LNCaP clone FGC (cell line): ENCODE data around the gene PDE9A.

Source experiments
- DNase-seq: peaks from one replicate; pipeline ENCODE4 v3.0.0-alpha.2; 2011; ENCODE audit warnings: low read depth
- H3K4me3 ChIP-seq: 2 replicates; pipeline ENCODE4 v1.5.1; 2011; ENCODE audit warnings: mild to moderate bottlenecking, low read depth, low read length, control low read depth
- CTCF ChIP-seq: IDR thresholded peaks from 2 replicates; pipeline ENCODE4 v1.5.1; 2012; ENCODE audit warnings: mild to moderate bottlenecking; ENCODE audit not compliant: control insufficient read depth, insufficient read depth; ENCODE audit errors: extremely low read depth

The PDE9A gene

DNA sequence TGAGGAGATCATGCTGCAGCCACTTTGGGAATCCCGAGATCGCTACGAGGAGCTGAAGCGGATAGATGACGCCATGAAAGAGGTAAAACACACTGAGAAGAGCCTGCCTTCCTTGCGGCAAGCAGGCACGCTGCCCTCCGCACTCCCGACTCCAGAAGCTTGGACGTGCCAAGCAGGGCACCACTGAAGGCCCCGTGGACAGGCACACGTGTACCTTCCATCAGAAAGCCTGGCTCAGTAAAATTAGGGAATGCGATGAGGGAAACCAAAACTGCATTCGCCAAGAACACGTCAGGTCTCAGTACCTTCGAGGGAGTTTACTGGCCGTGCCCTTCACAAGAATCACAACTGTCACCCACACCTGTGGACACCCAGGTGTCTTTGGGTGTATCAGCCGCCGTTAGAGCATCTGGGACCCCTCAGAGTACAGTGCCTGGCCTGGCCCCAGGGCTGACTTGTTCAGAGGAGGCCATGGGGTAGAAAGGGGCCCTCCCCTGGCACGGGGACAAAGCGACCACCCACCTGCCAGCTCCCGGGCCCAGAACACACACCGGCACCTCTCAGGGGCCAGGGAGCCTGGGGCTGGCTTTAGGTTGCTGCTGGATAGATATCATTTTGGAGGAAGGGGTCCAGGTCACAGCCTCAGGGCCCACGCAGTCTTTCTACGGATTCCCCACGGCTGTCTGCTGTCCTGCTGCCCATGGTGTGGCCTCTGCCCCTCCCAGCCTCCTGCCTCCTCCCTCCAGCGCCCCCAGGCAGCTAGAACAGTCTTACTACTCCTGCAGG lies 117.5 kb downstream of the PDE9A start:
- H3K4me3 ChIP-seq, result no peak overlapping the region
- no peak for DNase-seq
- TF ChIP-seq CTCF, result no peak

- no peak overlapping the region for H3K4me3 ChIP-seq
- TF ChIP-seq CTCF, result no peak
- DNase-seq, result no peak
Observed at GRCh38 chr21:42771503-42771805, 118.0 kb downstream of the PDE9A start.

DNA sequence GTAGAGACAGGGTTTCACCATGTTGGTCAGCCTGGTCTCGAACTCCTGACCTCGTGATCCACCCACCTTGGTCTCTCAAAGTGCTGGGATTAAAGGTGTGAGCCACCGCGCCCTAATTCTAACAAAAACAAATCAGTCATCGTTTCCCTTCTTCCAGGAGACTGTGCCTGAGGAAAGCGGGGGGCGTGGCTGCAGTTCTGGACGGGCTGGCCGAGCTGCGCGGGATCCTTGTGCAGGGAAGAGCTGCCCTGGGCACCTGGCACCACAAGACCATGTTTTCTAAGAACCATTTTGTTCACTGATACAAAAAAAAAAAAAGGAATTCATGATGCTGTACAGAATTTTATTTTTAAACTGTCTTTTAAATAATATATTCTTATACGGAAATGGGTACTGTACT lies 121.7 kb downstream of the PDE9A start:
- DNase-seq, result no peak
- no peak for TF ChIP-seq CTCF

DNA sequence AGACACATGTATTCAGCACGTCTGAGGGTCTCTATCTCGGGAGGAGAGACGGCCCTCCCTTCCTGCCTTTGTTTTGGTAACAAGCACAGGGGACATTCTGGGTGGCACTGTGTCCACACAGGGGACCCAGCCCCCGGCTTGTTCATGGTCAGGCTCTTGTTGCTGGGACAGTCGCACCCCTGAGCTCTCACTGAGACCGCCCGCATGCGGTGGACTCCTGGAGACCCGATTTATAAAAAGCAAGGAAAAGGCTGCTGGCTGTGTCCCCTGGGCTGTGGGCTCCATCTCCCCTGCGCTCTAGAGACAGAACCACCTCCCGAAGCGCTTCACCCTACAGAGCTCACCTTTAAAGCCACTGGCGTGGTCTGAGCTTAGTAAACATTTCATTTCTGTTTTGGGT lies 122.5 kb downstream of the PDE9A start:
- DNase-seq, result no peak
- TF ChIP-seq CTCF, result no peak
- H3K4me3 ChIP-seq, result no peak overlapping the region

More for the DNA sequence above, 121.7 kb downstream of the PDE9A start:
- H3K4me3 ChIP-seq, result no peak overlapping the region

GRCh38 chr21:42777064-42777756 lies 123.8 kb downstream of the PDE9A start:
- no peak for DNase-seq
- TF ChIP-seq CTCF, result no peak
- no peak overlapping the region for H3K4me3 ChIP-seq

DNA sequence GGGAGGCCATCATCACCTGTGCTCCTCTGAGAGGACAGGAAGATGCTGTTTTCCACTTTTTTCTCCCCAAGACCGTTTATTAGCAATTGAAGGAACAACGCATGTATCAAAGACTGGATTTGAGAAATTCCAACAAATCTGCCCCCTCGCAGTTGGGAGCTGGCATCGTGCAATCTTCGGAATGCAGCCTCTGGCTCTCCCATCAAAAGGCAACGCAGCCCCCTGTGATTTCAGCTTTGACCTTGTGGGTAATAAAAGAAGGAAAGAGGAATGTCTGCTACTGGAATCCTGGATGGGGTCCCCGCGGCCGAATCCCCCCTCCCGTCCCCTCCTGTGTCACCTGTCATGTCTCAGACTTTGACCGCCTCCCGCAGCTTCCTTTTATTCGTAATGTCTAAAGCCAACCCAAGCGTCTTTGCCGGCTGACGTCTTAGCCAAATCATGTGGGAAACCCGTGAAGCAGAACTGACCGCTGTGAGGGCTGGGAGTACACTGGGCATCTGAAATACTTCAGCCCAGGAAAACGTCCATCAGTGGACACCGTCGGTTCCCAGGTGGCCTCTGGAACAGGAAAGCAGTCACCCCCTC lies 124.4 kb downstream of the PDE9A start:
- TF ChIP-seq CTCF, result no peak
- no peak overlapping the region for H3K4me3 ChIP-seq
- no peak for DNase-seq
